PC-9 (cell line): ENCODE data around the gene CNTNAP1. TPM values are rescaled to one million over a fixed set of nuclear protein-coding genes. Genes with fewer than 3 reads are reported as not detected.

Experiments used
- BruUV-seq: library from RNA; stranded (reverse); fragments of 400-500 nt; replicated peaks from 2 replicates; lab custom pipeline; 2021; lab: Mats Ljungman, UMichigan
- CTCF ChIA-PET: fragments of 300-600 bp; sonication (Branson Sonifier 250); formaldehyde crosslinking; loops from one replicate; lab custom pipeline; 2022; ENCODE audit warnings: antibody characterized with exemption; lab: Charles Lee
- POLR2A ChIA-PET: fragments of 300-600 bp; sonication (Branson Sonifier 250); formaldehyde crosslinking; loops from one replicate; lab custom pipeline; 2022; ENCODE audit warnings: antibody characterized with exemption; ENCODE audit not compliant: unreplicated experiment; lab: Charles Lee
- DNase-seq, 2 experiments: peaks; one replicate each; pipeline versions ENCODE4 v3.0.0 to v3.0.0-alpha.2; 2015 to 2022; ENCODE audit warnings: mixed read lengths in 1 of 2
- H2AFZ ChIP-seq: fragments of 200-600 bp; sonication (generic); 2 replicates; pipeline ENCODE4 v1.8.1; 2017; ENCODE audit warnings: antibody characterized with exemption
- H3F3A ChIP-seq: fragments of 200-600 bp; sonication (generic); 2 replicates; pipeline ENCODE4 v1.8.1; 2017; ENCODE audit warnings: antibody characterized with exemption, mild to moderate bottlenecking, low read depth; ENCODE audit not compliant: insufficient read depth
- H3K27ac ChIP-seq: fragments of 200-600 bp; sonication (generic); 2 replicates; pipeline ENCODE4 v1.6.1; 2016; ENCODE audit warnings: mixed run types
- H3K27me3 ChIP-seq: fragments of 200-600 bp; sonication (generic); 2 replicates; pipeline ENCODE4 v1.6.1; 2016; ENCODE audit warnings: low read depth, mixed run types; ENCODE audit not compliant: insufficient read depth
- H3K36me3 ChIP-seq: fragments of 200-600 bp; sonication (generic); 2 replicates; pipeline ENCODE4 v1.6.1; 2016; ENCODE audit warnings: low read depth, mixed run types
- H3K4me1 ChIP-seq: fragments of 200-600 bp; sonication (generic); replicated peaks from 2 replicates; pipeline ENCODE4 v1.6.1; 2016; ENCODE audit warnings: mixed run types; ENCODE audit not compliant: insufficient read depth
- H3K4me2 ChIP-seq: fragments of 200-600 bp; sonication (generic); 2 replicates; pipeline ENCODE4 v1.6.1; 2017; ENCODE audit warnings: mixed run types
- H3K4me3 ChIP-seq: fragments of 200-600 bp; sonication (generic); 2 replicates; pipeline ENCODE4 v1.6.1; 2016; ENCODE audit warnings: mixed run types
- H3K79me2 ChIP-seq: fragments of 200-600 bp; sonication (generic); 2 replicates; pipeline ENCODE4 v1.6.1; 2017; ENCODE audit warnings: low read depth, mixed run types
- H3K9me2 ChIP-seq: fragments of 200-600 bp; sonication (generic); 2 replicates; pipeline ENCODE4 v1.8.1; 2017; ENCODE audit warnings: mild to moderate bottlenecking; ENCODE audit not compliant: insufficient read depth
- H3K9me3 ChIP-seq: fragments of 200-600 bp; sonication (generic); 2 replicates; pipeline ENCODE4 v1.8.1; 2016; ENCODE audit warnings: low read depth; ENCODE audit not compliant: insufficient read depth
- H4K20me1 ChIP-seq: fragments of 200-600 bp; sonication (generic); 2 replicates; pipeline ENCODE4 v1.8.1; 2017; ENCODE audit not compliant: insufficient read depth
- CTCF ChIP-seq: fragments of 200-600 bp; sonication (generic); conservative IDR thresholded peaks from 2 replicates; pipeline ENCODE4 v1.6.1; 2017; ENCODE audit warnings: mixed run types, antibody characterized with exemption, mild to moderate bottlenecking, moderate library complexity
- EZH2 ChIP-seq: fragments of 200-600 bp; sonication (generic); IDR thresholded peaks from 2 replicates; pipeline ENCODE4 v1.8.0; 2017; ENCODE audit warnings: antibody characterized with exemption, low read depth
- intact Hi-C: fragments of 100-400 bp; cut with micrococcal nuclease; formaldehyde crosslinking; loops from one replicate; pipeline ENCODE4 v1.10.0; 2022; ENCODE audit not compliant: unreplicated experiment
- total RNA-seq: library from RNA; stranded (reverse); gene quantifications from 2 replicates; pipeline ENCODE4 v1.2.3, GENCODE V29; 2021

The CNTNAP1 gene
- total RNA-seq, 1 experiment from 2014 or later = 1.8 TPM

DNA sequence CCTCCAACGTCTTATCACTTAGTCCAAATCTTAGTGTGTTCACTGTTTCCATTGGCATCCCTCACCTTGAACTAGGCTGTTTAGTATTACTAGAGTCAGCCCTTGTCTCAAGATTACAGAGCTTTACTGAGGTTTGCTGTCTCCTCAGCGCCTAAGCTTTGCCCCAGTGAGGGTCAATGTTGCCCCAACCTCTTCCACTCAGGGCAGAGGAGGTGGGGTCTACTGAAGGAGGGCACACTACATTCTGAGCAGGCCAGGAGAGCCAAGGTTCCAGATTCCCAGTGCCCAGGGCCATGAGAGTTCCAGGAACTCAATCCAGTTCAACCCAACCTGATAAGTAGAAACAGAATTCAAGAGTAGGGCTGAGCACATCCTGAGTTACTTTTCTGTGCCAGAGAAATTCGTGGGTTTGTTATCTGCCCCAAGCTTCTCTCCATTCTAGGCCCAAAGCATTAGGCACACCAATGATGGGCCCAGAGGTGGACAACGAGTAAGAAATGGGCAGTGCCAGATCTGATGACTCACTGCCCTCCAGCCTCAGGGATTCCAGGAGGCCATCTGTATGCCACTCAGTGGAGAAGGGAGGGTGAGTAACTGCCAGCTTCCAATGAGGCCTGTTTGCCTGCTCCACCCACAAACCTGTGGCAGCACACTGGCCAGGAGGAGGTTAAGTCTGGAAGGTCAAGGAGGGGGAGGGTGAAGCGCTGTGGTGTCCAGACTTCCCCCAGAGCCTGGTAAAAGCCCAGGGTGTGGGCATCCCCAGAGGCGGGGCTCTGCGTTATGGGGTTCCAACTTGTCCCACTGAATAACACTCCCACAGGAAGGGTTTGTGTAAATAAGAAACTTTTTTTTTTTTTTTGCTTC is 15.0 kb upstream of the CNTNAP1 start:
- ChIA-PET CTCF (interaction anchor here (0.7 to 1.7 kb wide), 2 partner anchors 10 to 12 kb away, joined by 3 to 5 read pairs; partner anchors contain the start of gene PLEKHH3), POLR2A (interaction anchor here (0.6 to 0.7 kb wide), 3 partner anchors 245 to 791 kb away, joined by 3 read pairs; no protein-coding TSS in a partner anchor)
- Histone ChIP-seq H3K9me3 (no peaks in the 10 kb centered on the region), H3F3A (peaks cover 30% of the 10 kb centered on the region; the same call in 1 of the 2 replicates), H3K4me1 (peaks cover 32% of the 10 kb centered on the region), H3K36me3 (no peaks in the 10 kb centered on the region), H3K27ac (peak overlapping the region; percentile 56), H3K4me3 (no peak overlapping the region; the same call in 1 of the 2 replicates), H3K9me2 (no peaks in the 10 kb centered on the region), H3K79me2 (no peaks in the 10 kb centered on the region), H3K4me2 (peak overlapping the region; percentile 43), H2AFZ (no peak overlapping the region), H4K20me1 (no peaks in the 10 kb centered on the region), H3K27me3 (no peaks in the 10 kb centered on the region)
- TF ChIP-seq EZH2 (no peak), CTCF (no peak)
- BruUV-seq = TSS peak; percentile 15
- intact Hi-C loops = loop anchor here (1.0 to 2.0 kb wide), 2 partner anchors 11 to 49 kb away; no protein-coding TSS in a partner anchor
- DNase-seq = peak; percentile 90 to 94

DNA sequence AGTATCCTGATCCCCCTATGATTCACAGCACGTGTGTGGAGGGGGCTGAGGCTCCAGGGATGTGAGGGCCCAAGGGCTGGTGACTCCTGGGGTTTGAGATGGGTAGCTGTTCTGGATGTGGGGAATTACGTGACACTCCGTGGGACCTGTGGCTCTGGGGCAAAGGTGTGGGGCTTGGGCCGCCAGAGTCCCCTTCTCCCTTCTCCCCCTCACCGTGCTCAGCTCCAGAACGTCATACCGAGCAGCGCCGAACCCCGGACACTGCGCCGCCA is 12.7 kb upstream of the CNTNAP1 start:
- Histone ChIP-seq H3K4me1 (peaks cover 40% of the 10 kb centered on the region), H3F3A (peaks cover 34% of the 10 kb centered on the region; the same call in 1 of the 2 replicates), H4K20me1 (no peaks in the 10 kb centered on the region), H3K36me3 (no peaks in the 10 kb centered on the region), H3K79me2 (peaks cover 12% of the 10 kb centered on the region), H3K27ac (peak overlapping the region; percentile 39; the same call in 1 of the 2 replicates), H3K4me2 (peak overlapping the region; percentile 16; the same call in 1 of the 2 replicates), H3K4me3 (no peak overlapping the region), H2AFZ (no peak overlapping the region), H3K27me3 (no peaks in the 10 kb centered on the region), H3K9me3 (no peaks in the 10 kb centered on the region), H3K9me2 (no peaks in the 10 kb centered on the region)
- intact Hi-C loops = no loop called here
- no TSS peak for BruUV-seq
- ChIA-PET POLR2A (no interaction called here), CTCF (no interaction called here)
- TF ChIP-seq EZH2 (no peak), CTCF (no peak)
- no peak for DNase-seq

- H3K4me1 ChIP-seq = peaks cover 46% of the 10 kb centered on the region
- no TSS peak for BruUV-seq
- no peak overlapping the region for H2AFZ ChIP-seq
- intact Hi-C loops = no loop called here
- POLR2A ChIA-PET = no interaction called here
- CTCF ChIA-PET = no interaction called here
- H4K20me1 ChIP-seq = no peaks in the 10 kb centered on the region
- no peak overlapping the region for H3K4me2 ChIP-seq
- DNase-seq = no peak
- peaks cover 35% of the 10 kb centered on the region; the same call in 1 of the 2 replicates for H3F3A ChIP-seq
- H3K36me3 ChIP-seq = no peaks in the 10 kb centered on the region
- H3K79me2 ChIP-seq = peaks cover 17% of the 10 kb centered on the region
- no peaks in the 10 kb centered on the region for H3K9me2 ChIP-seq
- H3K9me3 ChIP-seq = no peaks in the 10 kb centered on the region
- H3K4me3 ChIP-seq = no peak overlapping the region
- TF ChIP-seq CTCF (no peak), EZH2 (no peak)
- H3K27ac ChIP-seq = no peak overlapping the region
- H3K27me3 ChIP-seq = no peaks in the 10 kb centered on the region
Measured at GRCh38 chr17:42669977-42670788, 12.1 kb upstream of the CNTNAP1 start.
